ENCODE measurements around the gene PDE10A. TPM values are rescaled to one million over a fixed set of nuclear protein-coding genes. Genes with fewer than 3 reads are reported as not detected.

PDE10A gene
- total and polyA plus RNA-seq, 2 of the 8 experiments (the other 6 are each of a cell fraction or from before 2014, with no cell fraction given), result 1.1 to 2.4 TPM

GRCh38 chr6:165422192-165422591, 240.8 kb downstream of the PDE10A start (continued):
- TF ChIP-seq MAX (IDR thresholded peaks at IDR 0.05) (no peak), TAF7 (optimal IDR thresholded peaks at IDR 0.05; ENCODE audit: borderline replicate concordance, low read depth, low read length) (no peak), POLR2AphosphoS5 (IDR thresholded peaks at IDR 0.05; ENCODE audit: low read depth, low read length) (no peak), BRCA1 (IDR thresholded peaks at IDR 0.05; ENCODE audit: low read depth, low read length) (no peak), KDM1A (IDR thresholded peaks at IDR 0.05; ENCODE audit: borderline replicate concordance, low read length) (no peak), SRF (IDR thresholded peaks at IDR 0.05; ENCODE audit: low read depth, low read length) (no peak), SP4 (IDR thresholded peaks at IDR 0.05; ENCODE audit: low read length) (no peak)
